NAMALWA (cell line): Measurements from ENCODE around the gene ITPKA.
"Not testable (repeated sequence)": the region's sequence is repeated elsewhere in the genome, so short reads cannot be mapped to it uniquely, and the experiment has no call there.

ENCODE experiments used
- DNase-seq: peaks from one replicate; pipeline ENCODE4 v3.0.0-alpha.2; 2015; ENCODE audit warnings: low spot score

ITPKA gene

GRCh38 chr15:41493205-41493901 lies at the start of gene ITPKA:
TSS of gene ITPKA (plus strand) at chr15:41493874. CDS start at chr15:41493928, 54 bp downstream.
- peak; percentile 69 for DNase-seq

- DNase-seq: no peak
Measured at GRCh38 chr15:41445399-41445798, 48.3 kb upstream of the ITPKA start.

GRCh38 chr15:41462084-41462795 lies 31.4 kb upstream of the ITPKA start:
- no peak for DNase-seq

- no peak for DNase-seq
Measured at GRCh38 chr15:41464889-41465580, 28.6 kb upstream of the ITPKA start.

GRCh38 chr15:41465822-41466421 lies 27.8 kb upstream of the ITPKA start:
- DNase-seq: peak; percentile 73

GRCh38 chr15:41466711-41467110 lies 27.0 kb upstream of the ITPKA start:
- DNase-seq: no peak

- DNase-seq: not testable (repeated sequence)
Measured at GRCh38 chr15:41469644-41470043, 24.0 kb upstream of the ITPKA start.

- DNase-seq: no peak
Measured at GRCh38 chr15:41473418-41473817, 20.3 kb upstream of the ITPKA start.

GRCh38 chr15:41474436-41474835 lies 19.2 kb upstream of the ITPKA start:
- no peak for DNase-seq

GRCh38 chr15:41474941-41475340 lies 18.7 kb upstream of the ITPKA start:
- DNase-seq: no peak

- no peak for DNase-seq
Measured at GRCh38 chr15:41476416-41477048, 17.1 kb upstream of the ITPKA start.

- DNase-seq: no peak
Measured at GRCh38 chr15:41480396-41481140, 13.1 kb upstream of the ITPKA start.

GRCh38 chr15:41482110-41482877 lies 11.4 kb upstream of the ITPKA start:
- DNase-seq: no peak

- no peak for DNase-seq
Measured at GRCh38 chr15:41483115-41483514, 10.6 kb upstream of the ITPKA start.

- DNase-seq: no peak
Measured at GRCh38 chr15:41483519-41483918, 10.2 kb upstream of the ITPKA start.

GRCh38 chr15:41484937-41485625 lies 8.6 kb upstream of the ITPKA start:
- DNase-seq: no peak

GRCh38 chr15:41486286-41486685 lies 7.4 kb upstream of the ITPKA start:
- DNase-seq: no peak

GRCh38 chr15:41487381-41487780 lies 6.3 kb upstream of the ITPKA start:
- no peak for DNase-seq

GRCh38 chr15:41487802-41488201 lies 5.9 kb upstream of the ITPKA start:
- DNase-seq: no peak

GRCh38 chr15:41489641-41490040 lies 4.0 kb upstream of the ITPKA start:
- DNase-seq: no peak
